Measurements from ENCODE around the gene EGF. TPM values are rescaled to one million over a fixed set of nuclear protein-coding genes. Genes with fewer than 3 reads are reported as not detected.

EGF gene
- total RNA-seq, 1 experiment from 2014 or later, result 11.8 TPM

- no peak for DNase-seq (ENCODE audit: low spot score)
These were observed 81.7 kb downstream of the EGF start for GRCh38 chr4:109994415-109994827.

GRCh38 chr4:109996526-109996925, 83.8 kb downstream of the EGF start:
- no peak for DNase-seq (ENCODE audit: low spot score)

- peak; percentile 62 for DNase-seq (ENCODE audit: low spot score)
These were observed 86.3 kb downstream of the EGF start for GRCh38 chr4:109998867-109999584.

GRCh38 chr4:109999585-109999912, 86.9 kb downstream of the EGF start:
- DNase-seq (ENCODE audit: low spot score), result no peak

GRCh38 chr4:110002326-110002725, 89.6 kb downstream of the EGF start:
- DNase-seq (ENCODE audit: low spot score), result no peak

- no peak for DNase-seq (ENCODE audit: low spot score)
These were observed 90.9 kb downstream of the EGF start for GRCh38 chr4:110003401-110004187.

GRCh38 chr4:110004556-110004955, 91.9 kb downstream of the EGF start:
- no peak for DNase-seq (ENCODE audit: low spot score)

- DNase-seq (ENCODE audit: low spot score), result peak; percentile 61
These were observed 92.9 kb downstream of the EGF start for GRCh38 chr4:110005461-110006056.

- no peak for DNase-seq (ENCODE audit: low spot score)
These were observed 94.5 kb downstream of the EGF start for GRCh38 chr4:110007217-110007616.

- DNase-seq (ENCODE audit: low spot score), result no peak
These were observed 95.9 kb downstream of the EGF start for GRCh38 chr4:110008540-110008939.

- DNase-seq (ENCODE audit: low spot score), result no peak
These were observed 96.9 kb downstream of the EGF start for GRCh38 chr4:110009550-110009949.

GRCh38 chr4:110010797-110011196, 98.1 kb downstream of the EGF start:
- DNase-seq (ENCODE audit: low spot score), result no peak

- no peak for DNase-seq (ENCODE audit: low spot score)
These were observed 100.2 kb downstream of the EGF start for GRCh38 chr4:110012917-110013316.

GRCh38 chr4:110014233-110014632, 101.5 kb downstream of the EGF start:
- no peak for DNase-seq (ENCODE audit: low spot score)

GRCh38 chr4:110019153-110019552, 106.5 kb downstream of the EGF start:
- DNase-seq (ENCODE audit: low spot score), result no peak

- no peak for DNase-seq (ENCODE audit: low spot score)
These were observed 107.5 kb downstream of the EGF start for GRCh38 chr4:110020139-110020538.

GRCh38 chr4:110020646-110021443, 108.2 kb downstream of the EGF start:
- no peak for DNase-seq (ENCODE audit: low spot score)

GRCh38 chr4:110022457-110022856, 109.8 kb downstream of the EGF start:
- DNase-seq (ENCODE audit: low spot score), result no peak

- DNase-seq (ENCODE audit: low spot score), result no peak
These were observed 112.4 kb downstream of the EGF start for GRCh38 chr4:110025056-110025455.

GRCh38 chr4:110025718-110026117, 113.0 kb downstream of the EGF start:
- DNase-seq (ENCODE audit: low spot score), result no peak

GRCh38 chr4:110032603-110033002, 119.9 kb downstream of the EGF start:
- peak; percentile 25 for DNase-seq (ENCODE audit: low spot score)

GRCh38 chr4:110033355-110034025, 120.8 kb downstream of the EGF start:
- no peak for DNase-seq (ENCODE audit: low spot score)

Measured in H4 (cell line).